Smooth muscle cell of bladder (primary cell): ENCODE results near the gene ACTN3. TPM values are rescaled to one million over a fixed set of nuclear protein-coding genes. Genes with fewer than 3 reads are reported as not detected.

Source experiments
- total RNA-seq: library from RNA; depleted of rRNA; stranded (reverse); fragments of >200 nt; gene quantifications from 2 replicates; pipeline ENCODE4 v1.2.3, GENCODE V29; 2014

The ACTN3 gene
- total RNA-seq = 0.14 and 0.18 TPM in 2 replicates

DNA sequence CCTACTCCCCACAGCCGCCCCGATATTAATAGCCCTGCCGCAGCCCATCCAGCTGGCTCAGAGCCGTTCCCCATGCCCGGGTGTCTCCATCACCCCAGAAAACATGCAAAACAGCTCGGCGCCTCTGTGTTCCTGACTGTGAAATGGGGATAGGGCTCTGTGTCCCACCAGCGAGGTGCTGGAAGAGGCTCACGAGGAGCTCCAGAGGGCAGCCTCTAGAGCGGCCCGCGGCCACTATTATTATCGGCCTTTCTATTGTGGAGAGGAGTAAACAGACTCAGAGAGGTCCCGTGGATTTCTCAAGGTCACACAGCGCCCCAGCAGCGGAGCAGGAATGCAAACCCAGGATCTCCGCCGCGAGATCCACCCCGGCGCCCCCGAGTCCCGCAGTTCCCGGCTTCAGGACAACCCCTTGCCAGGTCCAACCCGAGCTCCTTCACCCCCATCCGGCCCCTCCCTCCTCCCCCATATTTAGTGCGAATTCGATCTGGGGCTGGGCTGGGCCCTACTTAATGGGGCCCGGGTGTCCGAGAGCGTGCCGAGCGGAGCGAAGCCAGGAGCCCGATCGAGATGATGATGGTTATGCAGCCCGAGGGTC lies at the start of gene ACTN3:
ACTN3 (plus strand) TSS at position 536 of the 598 bp plus-strand sequence; CDS start at position 571, 35 bp downstream.

GRCh38 chr11:66510271-66510989 lies 36.3 kb upstream of the ACTN3 start, which contains the start of gene BBS1:
TSS of gene BBS1 (plus strand) at chr11:66510635. CDS start at chr11:66510660, 25 bp downstream.

GRCh38 chr11:66545701-66546367 lies 869 bp upstream of the ACTN3 start, which contains the start of gene ZDHHC24:
TSS of gene ZDHHC24 (minus strand) at chr11:66546048. CDS start at chr11:66546003, 45 bp downstream.

GRCh38 chr11:66568124-66568916 lies 21.6 kb downstream of the ACTN3 start, which contains the start of gene CTSF:
TSS of gene CTSF (minus strand) at chr11:66568606. CDS start at chr11:66568486, 120 bp downstream.

DNA sequence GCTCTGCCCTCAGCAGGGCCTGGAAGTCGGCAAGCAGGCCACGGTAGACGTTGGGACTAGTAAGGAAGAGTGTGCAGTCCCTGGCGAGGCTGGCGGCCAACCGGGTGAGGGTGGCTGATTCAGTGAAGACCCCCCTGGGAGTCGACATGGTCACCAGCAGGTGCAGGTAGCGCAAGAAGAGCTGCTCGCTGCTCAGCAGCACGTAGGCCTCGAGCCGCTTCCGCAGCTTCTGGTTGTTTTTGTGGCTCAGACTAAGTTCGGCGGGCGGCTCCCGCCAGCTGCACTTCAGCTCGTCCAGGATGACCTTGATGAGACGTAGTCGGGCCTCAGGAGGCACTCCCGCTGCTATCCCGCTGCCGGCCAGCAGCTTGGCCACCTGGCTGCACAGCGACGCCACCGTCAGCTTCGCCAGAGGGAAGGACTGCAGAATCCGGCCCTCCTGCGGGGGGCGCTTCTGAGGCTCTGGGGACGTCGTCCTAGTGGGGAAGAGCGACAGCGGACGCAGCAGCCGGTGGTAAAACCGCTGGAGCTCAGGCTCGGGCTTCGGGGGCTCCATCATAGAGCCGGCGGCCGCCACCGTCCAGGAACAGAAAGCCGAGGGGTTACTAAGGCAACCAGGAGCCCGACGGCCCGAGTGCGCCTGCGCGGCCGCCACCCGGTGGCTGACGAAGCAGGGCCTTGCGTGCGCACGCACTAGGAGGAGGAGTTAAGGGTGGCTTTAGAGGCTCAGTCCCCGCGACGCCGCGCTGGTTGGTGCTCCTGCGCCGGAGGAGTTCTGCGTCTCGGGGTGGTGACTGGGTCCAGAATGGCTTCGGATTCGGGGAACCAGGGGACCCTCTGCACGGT lies 46.0 kb downstream of the ACTN3 start, which contains the start of the genes CCDC87 and CCS:
CCDC87 (minus strand) TSS at position 607 of the 846 bp plus-strand sequence; CDS start at position 559, 48 bp downstream.
CCS (plus strand) TSS at position 729 of the 846 bp plus-strand sequence; CDS start at position 806, 77 bp downstream.

Other genes with a start within 250 kb of the ACTN3 start
- gene CD248, start 229.9 kb upstream of the ACTN3 start, total RNA-seq = 60.8 and 63.9 TPM in 2 replicates
- 9.7 and 16.2 TPM in 2 replicates for gene RIN1, start 210.5 kb upstream of the ACTN3 start, total RNA-seq
- 49.1 and 54.2 TPM in 2 replicates for gene BRMS1, start 201.8 kb upstream of the ACTN3 start, total RNA-seq
- 28.2 and 43.2 TPM in 2 replicates for gene B4GAT1, start 199.3 kb upstream of the ACTN3 start, total RNA-seq
- gene SLC29A2, start 175.1 kb upstream of the ACTN3 start, total RNA-seq = 0.09 and 0.14 TPM in 2 replicates
- not detected in 2 replicates for gene NPAS4, start 125.9 kb upstream of the ACTN3 start, total RNA-seq
- gene MRPL11, start 108.1 kb upstream of the ACTN3 start, total RNA-seq = 40.4 and 41.0 TPM in 2 replicates
- 16.1 and 22.7 TPM in 2 replicates for gene PELI3, start 80.0 kb upstream of the ACTN3 start, total RNA-seq
- 37.3 and 48.8 TPM in 2 replicates for gene DPP3, start 66.5 kb upstream of the ACTN3 start, total RNA-seq
- gene BBS1, start 36.3 kb upstream of the ACTN3 start, total RNA-seq = 19.1 and 27.7 TPM in 2 replicates
- 11.0 and 13.0 TPM in 2 replicates for gene ZDHHC24, start 855 bp upstream of the ACTN3 start, total RNA-seq
- gene CTSF, start 21.7 kb downstream of the ACTN3 start, total RNA-seq = 15.9 and 21.3 TPM in 2 replicates
- 0.14 and 0.28 TPM in 2 replicates for gene CCDC87, start 46.2 kb downstream of the ACTN3 start, total RNA-seq
- gene CCS, start 46.3 kb downstream of the ACTN3 start, total RNA-seq = 51.1 and 60.2 TPM in 2 replicates
- gene RBM14, start 69.7 kb downstream of the ACTN3 start, total RNA-seq = 16.2 and 20.1 TPM in 2 replicates
- gene RBM4, start 91.8 kb downstream of the ACTN3 start, total RNA-seq = 100 and 119 TPM in 2 replicates
- gene RBM4B, start 131.0 kb downstream of the ACTN3 start, total RNA-seq = 22.6 and 28.7 TPM in 2 replicates
- gene SPTBN2, start 182.3 kb downstream of the ACTN3 start, total RNA-seq = 0.43 and 1.1 TPM in 2 replicates